HepG2 (cell line): ENCODE measurements around the gene PSMA2. TPM values are rescaled to one million over a fixed set of nuclear protein-coding genes. Genes with fewer than 3 reads are reported as not detected.
A peak's percentile ranks its signal among the peaks of the same experiment; 100 is the strongest.

ENCODE experiments used
- ATF4 ChIP-seq, 2 experiments: fragments of 450-650 bp in 1 of 2; sonication (generic) in 1 of 2; formaldehyde crosslinking; IDR thresholded peaks; 2 replicates each; pipeline versions ENCODE4 v1.5.0 to v1.8.0; 2020 to 2022; ENCODE audit warnings: mild to moderate bottlenecking in 1 of 2, missing genetic modification reagents in 1 of 2
- ETV6 ChIP-seq: sonication (generic); formaldehyde crosslinking; conservative IDR thresholded peaks from 2 replicates; pipeline ENCODE4 v1.4.0; 2020; ENCODE audit warnings: missing genetic modification reagents
- GRHL1 ChIP-seq: sonication (generic); formaldehyde crosslinking; conservative IDR thresholded peaks from 2 replicates; pipeline ENCODE4 v1.8.0; 2022; ENCODE audit warnings: missing genetic modification reagents
- HMG20B ChIP-seq: conservative IDR thresholded peaks from 2 replicates; pipeline ENCODE4 v1.6.1; 2016; ENCODE audit warnings: missing genetic modification reagents, missing compliant biosample characterization
- JUNB ChIP-seq: sonication (generic); formaldehyde crosslinking; IDR thresholded peaks from 2 replicates; pipeline ENCODE4 v1.8.0; 2022; ENCODE audit warnings: missing genetic modification reagents, mild to moderate bottlenecking, borderline replicate concordance
- MEF2D ChIP-seq: sonication (generic); formaldehyde crosslinking; IDR thresholded peaks from 2 replicates; pipeline ENCODE4 v1.5.1; 2020; ENCODE audit warnings: mild to moderate bottlenecking, missing genetic modification reagents
- RAD51 ChIP-seq: fragments of 450-650 bp; IDR thresholded peaks from 2 replicates; pipeline ENCODE4 v1.6.1; 2016; ENCODE audit warnings: borderline replicate concordance
- RERE ChIP-seq: IDR thresholded peaks from 2 replicates; pipeline ENCODE4 v1.6.1; 2016; ENCODE audit warnings: low read depth, missing genetic modification reagents, missing compliant biosample characterization
- SAP130 ChIP-seq: IDR thresholded peaks from 2 replicates; pipeline ENCODE4 v1.6.1; 2016; ENCODE audit warnings: low read depth
- TOPORS ChIP-seq: sonication (generic); formaldehyde crosslinking; IDR thresholded peaks from 2 replicates; pipeline ENCODE4 v1.8.0; 2023; ENCODE audit warnings: mild to moderate bottlenecking, missing genetic modification reagents
- TRIM22 ChIP-seq: fragments of 450-650 bp; IDR thresholded peaks from 2 replicates; pipeline ENCODE4 v1.6.1; 2017
- ZBTB21 ChIP-seq: sonication (generic); formaldehyde crosslinking; IDR thresholded peaks from 2 replicates; pipeline ENCODE4 v1.4.0; 2020; ENCODE audit warnings: missing genetic modification reagents
- ZBTB43 ChIP-seq: sonication (generic); formaldehyde crosslinking; conservative IDR thresholded peaks from 2 replicates; pipeline ENCODE4 v1.4.0; 2020; ENCODE audit warnings: missing genetic modification reagents
- ZNF12 ChIP-seq: sonication (generic); formaldehyde crosslinking; IDR thresholded peaks from 2 replicates; pipeline ENCODE4 v1.5.0; 2020; ENCODE audit warnings: missing genetic modification reagents
- ZNF121 ChIP-seq: sonication (generic); formaldehyde crosslinking; IDR thresholded peaks from 2 replicates; pipeline ENCODE4 v1.5.0; 2020; ENCODE audit warnings: mild to moderate bottlenecking, missing genetic modification reagents
- ZNF138 ChIP-seq: sonication (generic); formaldehyde crosslinking; IDR thresholded peaks from 2 replicates; pipeline ENCODE4 v1.5.0; 2020; ENCODE audit warnings: mild to moderate bottlenecking, low read depth, missing genetic modification reagents
- ZNF317 ChIP-seq: sonication (generic); formaldehyde crosslinking; IDR thresholded peaks from 2 replicates; pipeline ENCODE4 v1.5.0; 2020; ENCODE audit warnings: mild to moderate bottlenecking, missing genetic modification reagents
- ZNF552 ChIP-seq: sonication (generic); formaldehyde crosslinking; IDR thresholded peaks from 2 replicates; pipeline ENCODE4 v1.9.0; 2022; ENCODE audit warnings: missing genetic modification reagents, mild to moderate bottlenecking, borderline replicate concordance
- ZNF720 ChIP-seq: sonication (generic); formaldehyde crosslinking; IDR thresholded peaks from 2 replicates; pipeline ENCODE4 v1.4.0; 2020; ENCODE audit warnings: missing genetic modification reagents
- polyA plus RNA-seq, 8 experiments: library from polyadenylated mRNA; depleted of rRNA in 3 of 8; stranded (reverse) in 7 of 8; unstranded in 1 of 8; fragments of >200 nt; fragmentation: Illumina TruSeq in 4 of 8; extraction: Trizol in 4 of 8; gene quantifications; 2 replicates each; pipeline versions ENCODE4 v1.2.1 to v1.2.3, GENCODE V29; 2011 to 2016; ENCODE audit warnings: low read depth in 4 of 8, missing spikeins in 1 of 8, mixed read lengths in 1 of 8; ENCODE audit not compliant: insufficient read depth in 1 of 8
- total RNA-seq, 5 experiments: library from RNA; depleted of rRNA; stranded (reverse); fragments of >200 nt; fragmentation: Illumina TruSeq; extraction: Trizol; gene quantifications; 2 replicates each; pipeline ENCODE4 v1.2.3, GENCODE V29; 2016; ENCODE audit warnings: low read depth in 1 of 5

Gene PSMA2
- total and polyA plus RNA-seq, 2 of the 13 experiments (the other 11 are each of a cell fraction or from before 2014, with no cell fraction given), result 125 to 266 TPM

- peak in 1 of 2 experiments; percentile 34; a peak in 1 of 4 replicates for TF ChIP-seq ATF4 (CRISPR knock-in tag; IDR thresholded peaks at IDR 0.05)
- no peak for TF ChIP-seq RAD51
- TF ChIP-seq ZNF121 (CRISPR knock-in tag), result no peak
- no peak; the same call in 1 of the 2 replicates for TF ChIP-seq MEF2D (CRISPR knock-in tag)
- no peak for TF ChIP-seq HMG20B (CRISPR knock-in tag)
- no peak for TF ChIP-seq ZNF12 (CRISPR knock-in tag)
- peak; percentile 58; the same call in 1 of the 2 replicates for TF ChIP-seq ZNF317 (CRISPR knock-in tag)
- TF ChIP-seq RERE (CRISPR knock-in tag), result no peak
- TF ChIP-seq ZNF552 (CRISPR knock-in tag), result no peak
- no peak for TF ChIP-seq ZBTB21 (CRISPR knock-in tag)
- no peak for TF ChIP-seq TRIM22
- TF ChIP-seq ETV6, result no peak
- TF ChIP-seq GRHL1 (CRISPR knock-in tag), result no peak
- peak; percentile 80 for TF ChIP-seq SAP130 (CRISPR knock-in tag)
- TF ChIP-seq ZBTB43 (CRISPR knock-in tag), result no peak
- no peak for TF ChIP-seq ZNF720 (CRISPR knock-in tag)
- TF ChIP-seq JUNB (CRISPR knock-in tag), result no peak
- TF ChIP-seq TOPORS (CRISPR knock-in tag), result no peak
- TF ChIP-seq ZNF138 (CRISPR knock-in tag), result peak; percentile 92
Measured at GRCh38 chr7:42931834-42932651, at the start of gene PSMA2, which contains the start of gene MRPL32 (continued).
